HL-60/S4 treated with phorbol 12-myristate 13-acetate at 8.2 ng/mL for 4 days and 3 days (cell line): ENCODE measurements around the gene CASZ1.

ENCODE experiments used
- in situ Hi-C: fragments of 300-500 bp; cut with MboI; formaldehyde crosslinking; loops from 2 replicates; pipeline ENCODE4 v1.15.0; 2022; ENCODE audit warnings: low sequenced_read_pairs

Gene CASZ1

DNA sequence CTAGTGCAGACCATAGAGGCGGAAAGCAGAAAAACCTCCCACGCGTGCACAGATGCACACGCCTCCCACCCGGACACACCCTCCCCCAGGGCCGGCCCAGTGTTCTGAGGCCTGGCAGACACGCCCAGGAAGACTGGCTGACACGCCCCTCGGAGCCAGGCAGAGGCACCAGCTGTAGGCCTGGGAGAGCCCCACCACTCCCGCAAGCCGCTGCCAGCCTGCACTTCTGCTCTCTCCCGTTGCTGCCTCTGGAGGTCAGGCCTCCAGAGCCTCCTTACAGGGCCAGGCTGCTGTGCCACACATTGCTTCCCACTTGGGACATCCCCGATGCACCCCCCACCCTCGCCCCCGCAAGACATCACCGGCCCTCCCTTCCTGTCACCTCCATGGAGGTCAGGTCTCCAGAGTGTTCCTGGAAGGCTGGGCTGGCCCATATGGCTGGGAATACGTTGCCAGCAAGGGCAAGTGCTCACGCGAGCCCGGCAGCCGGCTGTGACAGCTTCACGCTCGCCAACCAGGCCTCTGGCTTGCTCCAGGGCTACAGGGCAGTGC lies 40.4 kb downstream of the CASZ1 start:
- in situ Hi-C loops = no loop called here

DNA sequence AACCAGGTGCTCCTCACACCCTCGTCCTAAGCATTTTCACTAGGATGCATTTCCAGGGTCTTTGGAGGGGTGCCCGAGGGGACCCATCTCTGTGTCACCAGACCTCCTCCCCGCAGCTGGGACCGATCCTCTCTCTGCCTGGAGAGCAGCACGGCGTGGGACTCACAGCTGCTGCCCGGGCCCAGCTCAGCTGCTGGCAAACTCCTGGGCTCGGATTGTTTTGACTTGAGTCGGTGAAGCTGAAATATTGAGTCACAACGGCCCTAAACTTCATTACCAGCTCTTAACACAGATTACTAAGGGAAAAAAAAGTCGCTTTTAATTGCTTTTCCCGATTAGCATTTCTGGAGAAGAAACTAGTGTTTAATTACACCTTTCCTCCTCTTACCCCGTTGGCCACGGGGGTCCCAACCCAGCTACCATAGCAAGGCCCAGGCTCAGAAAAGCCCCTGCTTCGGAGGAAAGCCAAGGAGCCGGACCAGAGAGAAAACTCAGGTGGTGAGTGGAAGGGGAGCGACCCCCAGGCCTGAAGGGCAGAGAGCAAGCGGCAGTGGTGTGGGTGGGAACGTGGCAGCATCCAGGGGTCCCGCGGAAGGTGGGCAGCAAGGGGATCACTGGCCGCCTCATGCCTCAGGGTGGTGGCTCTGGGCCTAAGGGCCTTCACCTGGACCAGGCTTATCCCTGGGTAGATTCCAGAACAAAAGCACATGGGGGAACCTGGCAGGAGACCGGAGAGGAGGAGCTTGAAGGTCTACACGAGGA lies 41.7 kb downstream of the CASZ1 start:
- in situ Hi-C loops = no loop called here

DNA sequence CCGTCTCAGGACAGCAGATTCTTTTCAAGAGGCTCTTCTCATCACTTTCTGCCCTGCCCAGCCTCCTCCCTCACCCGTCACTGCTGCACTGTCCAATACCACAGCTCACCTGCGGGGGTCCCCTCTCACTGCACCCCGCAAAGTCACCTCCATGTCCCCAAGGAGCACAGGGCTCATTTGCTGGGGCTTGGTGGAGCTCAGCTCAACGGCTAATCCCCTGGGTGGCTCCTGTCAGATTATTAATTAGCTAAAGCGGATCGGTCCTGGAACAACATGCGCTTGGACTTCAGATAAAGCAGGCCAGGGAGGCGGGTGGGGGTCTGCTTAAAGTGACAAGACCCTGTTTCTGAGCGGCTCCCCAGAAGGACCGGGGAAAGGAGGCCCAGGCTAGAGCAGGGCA lies 43.1 kb downstream of the CASZ1 start:
- in situ Hi-C loops = no loop called here

DNA sequence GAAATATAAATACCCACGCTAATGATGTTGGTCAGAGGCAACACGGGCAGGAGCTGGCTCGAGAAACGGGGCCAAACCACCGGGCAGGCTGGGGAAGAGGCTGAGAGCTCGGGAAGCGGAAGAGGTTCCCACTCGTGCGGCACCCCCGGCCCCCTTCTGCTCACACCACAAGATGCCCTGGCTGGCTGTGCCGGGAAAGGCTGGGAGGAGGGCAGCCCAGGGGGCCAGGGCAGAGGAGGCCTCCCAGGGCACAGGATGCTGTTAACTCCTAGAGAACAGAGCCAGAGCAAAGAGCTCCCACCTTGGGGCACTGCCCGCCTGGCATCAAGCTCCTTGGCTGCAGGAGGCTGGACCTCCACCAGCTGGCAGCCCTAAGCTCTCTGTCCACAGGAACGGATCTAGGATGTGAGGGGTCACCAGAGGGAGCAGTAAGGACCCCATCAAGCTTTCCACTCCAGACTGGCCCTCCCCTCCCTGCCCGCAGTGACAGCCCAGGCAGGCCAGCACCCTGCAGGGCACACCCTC lies 44.8 kb downstream of the CASZ1 start:
- in situ Hi-C loops = no loop called here

DNA sequence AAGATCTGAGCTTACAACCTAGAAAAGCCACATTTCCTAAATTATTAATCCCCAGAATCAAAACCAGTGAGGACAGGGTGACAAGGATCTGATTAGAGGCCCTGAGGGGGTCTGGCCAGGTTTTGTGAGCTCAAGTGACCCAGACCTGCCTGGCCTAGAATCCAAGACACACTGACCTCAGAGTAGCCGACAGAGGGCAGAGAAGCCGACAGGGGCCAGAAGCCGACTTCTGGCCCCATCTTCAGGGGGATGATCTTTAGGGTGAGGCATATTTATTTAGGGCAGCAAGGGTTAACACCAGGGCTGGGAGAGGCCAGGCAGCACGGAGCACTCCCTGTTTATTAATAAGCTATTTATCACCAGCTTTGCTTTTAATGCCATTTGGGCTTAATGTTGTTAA lies 45.3 kb downstream of the CASZ1 start:
- in situ Hi-C loops = no loop called here

GRCh38 chr1:10745886-10746455 lies 50.5 kb downstream of the CASZ1 start:
- in situ Hi-C loops = no loop called here

- in situ Hi-C loops = no loop called here
Measured at GRCh38 chr1:10745383-10745782, 51.1 kb downstream of the CASZ1 start.

- in situ Hi-C loops = no loop called here
Measured at GRCh38 chr1:10744654-10745238, 51.7 kb downstream of the CASZ1 start.

DNA sequence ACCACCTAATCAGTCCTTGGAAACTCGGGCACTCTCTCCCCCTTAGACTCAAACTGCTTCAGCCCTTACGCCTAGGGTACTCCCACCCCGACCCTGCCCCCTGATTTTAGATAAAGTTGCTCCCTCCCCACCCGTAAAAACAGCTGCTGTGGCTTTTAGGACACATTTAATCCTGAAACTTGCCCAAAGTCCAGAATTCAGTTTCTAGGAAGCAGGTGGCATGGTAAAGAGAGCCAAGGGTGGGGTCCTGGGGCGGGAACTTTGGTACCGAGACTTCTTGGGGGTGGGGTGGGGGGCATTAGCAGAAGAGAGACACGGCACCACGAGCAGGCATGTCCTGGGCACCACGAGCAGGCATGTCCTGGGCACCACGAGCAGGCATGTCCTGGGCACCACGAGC lies 52.4 kb downstream of the CASZ1 start:
- in situ Hi-C loops = no loop called here

- in situ Hi-C loops = no loop called here
Measured at GRCh38 chr1:10741696-10742095, 54.8 kb downstream of the CASZ1 start.

DNA sequence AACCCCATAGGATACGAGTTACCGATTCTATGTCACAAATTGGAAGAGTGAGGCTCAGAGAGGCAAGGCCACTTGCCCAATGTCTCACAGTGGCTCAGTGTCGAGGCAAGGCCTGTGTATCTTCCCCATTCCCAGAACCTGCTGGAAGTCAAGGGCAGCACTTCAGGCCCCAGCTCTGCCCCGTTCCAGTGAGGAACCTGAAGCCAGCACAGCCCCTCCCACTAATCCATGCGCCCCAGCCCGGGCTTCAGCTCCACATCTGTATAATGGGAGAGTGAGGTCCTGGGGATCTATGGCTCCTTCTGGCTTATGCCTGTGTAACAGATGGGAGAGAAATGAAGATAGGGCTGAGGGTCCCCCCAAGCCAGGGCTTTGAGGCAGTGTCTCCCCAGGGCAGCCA lies 56.3 kb downstream of the CASZ1 start:
- in situ Hi-C loops = no loop called here

DNA sequence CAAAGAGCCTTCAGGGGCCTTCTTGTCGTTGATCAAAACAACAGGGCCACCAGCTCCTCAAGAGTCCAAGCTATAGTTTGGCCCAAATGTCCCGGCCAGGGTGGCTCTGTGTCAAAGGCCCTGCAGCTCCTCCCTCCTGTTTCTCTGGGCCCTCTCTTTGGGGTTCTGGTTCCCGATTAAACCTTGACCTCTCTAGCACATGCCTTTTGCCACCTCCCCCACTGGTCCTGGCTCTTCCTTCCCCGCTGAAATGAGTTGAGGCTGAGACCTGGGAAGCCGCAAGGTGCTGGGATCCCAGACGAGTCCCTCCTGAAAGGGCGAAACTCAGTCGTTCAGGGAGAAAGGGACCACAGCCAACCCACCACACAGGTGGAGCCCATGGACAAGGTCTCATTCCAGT lies 56.9 kb downstream of the CASZ1 start:
- in situ Hi-C loops = no loop called here

- in situ Hi-C loops = no loop called here
Measured at GRCh38 chr1:10738061-10739058, 58.1 kb downstream of the CASZ1 start.

DNA sequence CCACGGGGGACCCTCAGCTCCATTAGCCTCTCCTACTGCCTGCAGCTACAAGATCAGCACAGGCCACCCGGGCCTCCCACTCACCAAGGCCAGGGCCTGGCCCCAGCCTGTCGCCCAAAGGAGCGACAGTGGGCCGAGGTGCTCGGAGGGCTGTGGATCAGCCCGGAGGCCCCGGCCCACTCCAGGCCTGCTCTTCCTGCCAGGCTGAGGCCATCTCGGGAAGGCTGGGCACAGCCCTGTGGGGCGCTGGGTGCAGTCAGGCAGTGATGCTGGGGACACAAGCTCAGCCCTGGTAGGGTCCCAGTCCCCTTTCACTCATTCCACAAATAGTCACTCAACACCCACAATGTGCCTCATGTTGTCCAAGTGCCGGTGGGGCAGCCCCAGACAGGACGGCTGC lies 58.8 kb downstream of the CASZ1 start:
- in situ Hi-C loops = no loop called here

GRCh38 chr1:10736634-10737586 lies 59.5 kb downstream of the CASZ1 start:
- in situ Hi-C loops = no loop called here

DNA sequence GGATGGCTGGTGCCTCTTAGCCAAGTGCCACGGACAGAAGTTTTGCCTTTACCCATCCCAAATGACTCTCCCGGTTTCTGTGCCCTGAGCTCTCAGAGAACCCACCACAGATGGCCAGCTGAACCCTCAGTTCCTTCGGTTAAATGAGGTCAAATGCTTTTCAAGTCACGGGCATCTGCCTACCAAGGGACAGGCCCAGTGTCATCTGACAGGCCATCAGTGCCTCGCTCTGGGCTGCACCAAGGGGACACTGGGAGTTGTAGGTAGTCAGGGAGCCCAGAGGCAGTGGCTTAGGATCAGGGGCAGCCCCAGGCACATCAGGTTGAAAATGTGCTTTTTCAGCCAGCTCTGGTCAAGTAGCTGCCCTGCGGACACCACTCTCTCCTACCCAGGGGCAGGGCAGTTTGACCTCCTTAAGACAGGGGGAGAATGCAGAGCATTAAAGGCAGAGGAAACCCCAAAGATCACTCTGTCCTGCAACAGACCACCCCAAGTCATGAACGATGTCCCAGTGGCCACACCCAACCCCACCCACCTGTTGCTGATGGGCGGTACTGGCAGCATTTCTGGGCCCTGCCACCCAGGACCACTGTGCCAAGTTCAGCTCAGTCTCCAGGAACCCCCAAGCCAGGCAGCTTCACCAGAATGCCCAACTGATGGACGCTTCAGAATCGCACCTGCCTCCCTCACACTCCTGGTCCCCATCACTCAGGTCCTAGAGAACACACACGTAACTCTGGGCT lies 60.7 kb downstream of the CASZ1 start:
- in situ Hi-C loops = no loop called here

GRCh38 chr1:10734962-10735544 lies 61.4 kb downstream of the CASZ1 start:
- in situ Hi-C loops = no loop called here

GRCh38 chr1:10734375-10734774 lies 62.1 kb downstream of the CASZ1 start:
- in situ Hi-C loops = no loop called here
